GM12892 (cell line): ENCODE measurements around the gene PCCB.

Experiments
- POLR2A ChIP-seq: IDR thresholded peaks from 2 replicates; pipeline ENCODE4 v1.6.1; 2011; ENCODE audit warnings: low read depth, low read length, control low read depth
- POLR2AphosphoS5 ChIP-seq: IDR thresholded peaks from 2 replicates; pipeline ENCODE4 v1.6.1; 2011; ENCODE audit warnings: low read depth, low read length, control low read depth

GRCh38 chr3:136232413-136232812 lies 17.7 kb upstream of the PCCB start:
- TF ChIP-seq POLR2A: no peak
- TF ChIP-seq POLR2AphosphoS5: no peak
